T-helper 9 cell (primary cell): ENCODE data around the gene ZNF581.

Experiments used
- DNase-seq: peaks from one replicate; pipeline ENCODE4 v3.0.0-alpha.2; 2020

The ZNF581 gene

GRCh38 chr19:55611983-55612645 is 31.3 kb upstream of the ZNF581 start:
- DNase-seq, result no peak

- no peak for DNase-seq
Observed at GRCh38 chr19:55613396-55613795, 30.1 kb upstream of the ZNF581 start.

GRCh38 chr19:55613930-55614710 is 29.3 kb upstream of the ZNF581 start:
- DNase-seq, result no peak

- DNase-seq, result no peak
Observed at GRCh38 chr19:55614711-55615542, 28.5 kb upstream of the ZNF581 start.

GRCh38 chr19:55615543-55616394 is 27.7 kb upstream of the ZNF581 start:
- no peak for DNase-seq

- DNase-seq, result no peak
Observed at GRCh38 chr19:55616395-55616875, 27.0 kb upstream of the ZNF581 start.

GRCh38 chr19:55617426-55617825 is 26.0 kb upstream of the ZNF581 start:
- no peak for DNase-seq

- DNase-seq, result no peak
Observed at GRCh38 chr19:55618426-55618825, 25.0 kb upstream of the ZNF581 start.

GRCh38 chr19:55619286-55619685 is 24.2 kb upstream of the ZNF581 start:
- no peak for DNase-seq

GRCh38 chr19:55620410-55621204 is 22.8 kb upstream of the ZNF581 start:
- no peak for DNase-seq

GRCh38 chr19:55621205-55621672 is 22.2 kb upstream of the ZNF581 start:
- no peak for DNase-seq

GRCh38 chr19:55621673-55622231 is 21.7 kb upstream of the ZNF581 start:
- no peak for DNase-seq

- no peak for DNase-seq
Observed at GRCh38 chr19:55622242-55622969, 21.0 kb upstream of the ZNF581 start.

GRCh38 chr19:55623130-55623529 is 20.3 kb upstream of the ZNF581 start:
- DNase-seq, result no peak

- no peak for DNase-seq
Observed at GRCh38 chr19:55623561-55623960, 19.9 kb upstream of the ZNF581 start.

GRCh38 chr19:55624109-55625003 is 19.1 kb upstream of the ZNF581 start, which contains the start of gene ZNF784:
TSS of gene ZNF784 (minus strand) at chr19:55624566. CDS start at chr19:55624561, 5 bp downstream.
- DNase-seq, result peak; percentile 96

- DNase-seq, result no peak
Observed at GRCh38 chr19:55625004-55625326, 18.5 kb upstream of the ZNF581 start.

- DNase-seq, result peak; percentile 42
Observed at GRCh38 chr19:55626350-55626749, 17.1 kb upstream of the ZNF581 start.

- DNase-seq, result peak; percentile 88
Observed at GRCh38 chr19:55632463-55632834, 11.0 kb upstream of the ZNF581 start.
